B cell (primary cell): ENCODE results near the gene PPIL1. TPM values are rescaled to one million over a fixed set of nuclear protein-coding genes. Genes with fewer than 3 reads are reported as not detected.
A peak's percentile ranks its signal among the peaks of the same experiment; 100 is the strongest.

Source experiments
- ATAC-seq: fragments of 200-7000 bp; cut with Tn5 transposase; one replicate; pipeline ENCODE4 v1.10.0; 2021; ENCODE audit warnings: low read depth, mild to moderate bottlenecking, moderate number of reproducible peaks, moderate library complexity
- CTCF ChIA-PET: fragments of 350-600 bp; sonication (Branson Sonifier 250); formaldehyde crosslinking; loops from one replicate; lab custom pipeline; 2021; ENCODE audit warnings: antibody characterized with exemption, inconsistent platforms; lab: Charles Lee
- POLR2A ChIA-PET: fragments of 350-600 bp; sonication (Branson Sonifier 250); formaldehyde crosslinking; loops from one replicate; lab custom pipeline; 2021; ENCODE audit warnings: antibody characterized with exemption; lab: Charles Lee
- DNase-seq: peaks from one replicate; pipeline ENCODE4 v3.0.0; 2013
- H2AFZ ChIP-seq: 2 replicates; pipeline ENCODE4 v1.6.1; 2012; ENCODE audit warnings: mild to moderate bottlenecking, low read depth, low read length; ENCODE audit not compliant: insufficient read depth, poor library complexity, severe bottlenecking
- H3K27ac ChIP-seq, 2 donors: 1 replicate in 1 of 2; 2 replicates in 1 of 2; pipeline ENCODE4 v1.5.1; 2012 to 2013; ENCODE audit warnings: low read length in 2 of 2, mild to moderate bottlenecking in 2 of 2, moderate library complexity in 1 of 2
- H3K27me3 ChIP-seq, 4 experiments: fragments of 200-600 bp in 1 of 4; sonication (generic) in 1 of 4; replicated peaks in 1 of 4; 1 replicate in 2 of 4; 2 replicates in 2 of 4; pipeline versions ENCODE4 v1.6.1 to v1.7.0; 2013 to 2016; ENCODE audit warnings: low read length in 3 of 4, mild to moderate bottlenecking in 2 of 4, mixed read lengths in 1 of 4, moderate library complexity in 1 of 4; ENCODE audit not compliant: insufficient read depth in 4 of 4, control insufficient read depth in 3 of 4; ENCODE audit errors: control extremely low read depth in 1 of 4
- H3K36me3 ChIP-seq, 2 experiments: replicated peaks in 1 of 2; 1 replicate in 1 of 2; 2 replicates in 1 of 2; pipeline versions ENCODE4 v1.6.1 to v1.7.1; 2013; ENCODE audit warnings: low read length in 1 of 2; ENCODE audit not compliant: insufficient read depth in 2 of 2, control insufficient read depth in 1 of 2; ENCODE audit errors: control extremely low read depth in 1 of 2, extremely low read depth in 1 of 2
- H3K4me1 ChIP-seq, 2 donors: fragments of 200-600 bp in 1 of 2; sonication (generic) in 1 of 2; 1 replicate in 1 of 2; 2 replicates in 1 of 2; pipeline versions ENCODE4 v1.5.1 to v1.6.1; 2013 to 2017; ENCODE audit warnings: low read length in 2 of 2; ENCODE audit not compliant: control insufficient read depth in 2 of 2, insufficient read depth in 2 of 2
- H3K4me2 ChIP-seq: replicated peaks from 2 replicates; pipeline ENCODE3; 2012; ENCODE audit warnings: mild to moderate bottlenecking, low read depth, low read length; ENCODE audit not compliant: poor library complexity, severe bottlenecking
- H3K4me3 ChIP-seq, 5 experiments: fragments of 200-600 bp in 1 of 5; sonication (generic) in 1 of 5; 1 replicate in 3 of 5; 2 replicates in 2 of 5; pipeline versions ENCODE4 v1.5.1 to v1.7.0; 2011 to 2016; ENCODE audit warnings: low read length in 4 of 5, mild to moderate bottlenecking in 4 of 5, low read depth in 2 of 5, control low read depth in 1 of 5, moderate library complexity in 1 of 5; ENCODE audit not compliant: insufficient read depth in 1 of 5; ENCODE audit errors: control extremely low read depth in 1 of 5, extremely low read depth in 1 of 5
- H3K79me2 ChIP-seq: fragments of 200-600 bp; sonication (generic); one replicate; pipeline ENCODE4 v1.6.0; 2016; ENCODE audit warnings: low read length; ENCODE audit not compliant: control insufficient read depth, insufficient read depth
- H3K9ac ChIP-seq: fragments of 200-600 bp; sonication (generic); 2 replicates; pipeline ENCODE4 v1.6.1; 2017; ENCODE audit warnings: mild to moderate bottlenecking, low read length, moderate library complexity
- H3K9me3 ChIP-seq, 3 donors: one replicate each; pipeline versions ENCODE4 v1.6.1 to v1.7.1; 2013; ENCODE audit warnings: low read length in 2 of 3; ENCODE audit not compliant: control insufficient read depth in 2 of 3, insufficient read depth in 1 of 3; ENCODE audit errors: control extremely low read depth in 1 of 3
- H4K20me1 ChIP-seq: 2 replicates; pipeline ENCODE4 v1.6.0; 2012; ENCODE audit warnings: mild to moderate bottlenecking, low read length; ENCODE audit not compliant: insufficient read depth, control insufficient read depth, poor library complexity, severe bottlenecking
- H3K27ac Mint-ChIP-seq: one replicate; pipeline ENCODE4 v1.8.0; 2021; ENCODE audit warnings: mixed read lengths
- H3K27me3 Mint-ChIP-seq: one replicate; pipeline ENCODE4 v1.8.0; 2021; ENCODE audit warnings: mixed read lengths
- H3K4me1 Mint-ChIP-seq: one replicate; pipeline ENCODE4 v1.8.0; 2021; ENCODE audit warnings: mixed read lengths
- H3K4me3 Mint-ChIP-seq: one replicate; pipeline ENCODE4 v1.8.0; 2021; ENCODE audit warnings: mixed read lengths
- H3K9me3 Mint-ChIP-seq: one replicate; pipeline ENCODE4 v1.8.0; 2022; ENCODE audit warnings: mixed read lengths; ENCODE audit not compliant: insufficient read depth
- EZH2 ChIP-seq: IDR thresholded peaks from 2 replicates; pipeline ENCODE4 v1.6.1; 2012; ENCODE audit warnings: borderline replicate concordance, low read depth, mild to moderate bottlenecking, moderate library complexity, low read length; ENCODE audit not compliant: insufficient read depth, poor library complexity, severe bottlenecking
- WGBS: methylation state at CpG from one replicate; pipeline ENCODE4 v1.1.5; 2013; ENCODE audit warnings: missing lambda C conversion rate; ENCODE audit not compliant: insufficient coverage; 5-methylcytosine and 5-hydroxymethylcytosine counted together
- intact Hi-C: fragments of 100-400 bp; cut with micrococcal nuclease; formaldehyde crosslinking; loops from one replicate; pipeline ENCODE4 v1.10.0; 2022
- polyA plus RNA-seq: library from polyadenylated mRNA; depleted of rRNA; stranded (reverse); fragments of >200 nt; gene quantifications from 2 replicates; pipeline ENCODE4 v1.2.3, GENCODE V29; 2012
- total RNA-seq, 2 donors: library from RNA; stranded (reverse); fragments of 120-200 nt in 1 of 2; gene quantifications; 1 replicate in 1 of 2; 2 replicates in 1 of 2; pipeline versions ENCODE4 v1.2.3 to v1.2.4, GENCODE V29; 2013 to 2022
- TF ChIP-seq, protein P1 (sequence below): fragments of 200-600 bp; IDR thresholded peaks from one replicate; pipeline ENCODE4 v1.8.0; 2022; ENCODE audit warnings: antibody characterized with exemption, mild to moderate bottlenecking

The PPIL1 gene
- total and polyA plus RNA-seq, 2 donors (not counting 1 experiment from before 2014, with no cell fraction given), result 2.9 to 7.0 TPM

DNA sequence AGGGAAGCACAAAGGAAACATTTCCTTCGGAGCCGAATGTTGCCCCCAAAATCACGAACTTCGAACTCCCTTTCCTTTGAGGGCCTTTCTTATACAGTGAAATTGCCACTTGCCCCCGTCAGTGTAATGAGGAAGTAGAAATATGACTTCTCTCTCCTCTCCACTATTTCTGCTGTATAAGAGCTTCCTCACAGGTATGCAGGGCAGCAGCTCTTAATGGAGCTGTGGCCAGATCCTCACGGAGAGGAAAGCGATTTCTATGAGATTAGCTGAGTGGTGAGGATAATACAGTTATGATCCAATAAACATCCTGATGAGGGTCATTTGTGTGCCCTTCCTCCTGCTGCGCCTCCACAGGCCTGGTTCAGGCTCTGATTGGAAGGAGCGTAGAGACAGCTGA, 24.6 kb downstream of the PPIL1 start:
- peaks cover 0 to 8% of the 10 kb centered on the region in 2 donors for H3K4me1 ChIP-seq
- no peaks in the 10 kb centered on the region for H4K20me1 ChIP-seq
- no peak overlapping the region for H3K27ac Mint-ChIP-seq
- no peaks in the 10 kb centered on the region for H3K79me2 ChIP-seq
- TF ChIP-seq, protein P1, sequence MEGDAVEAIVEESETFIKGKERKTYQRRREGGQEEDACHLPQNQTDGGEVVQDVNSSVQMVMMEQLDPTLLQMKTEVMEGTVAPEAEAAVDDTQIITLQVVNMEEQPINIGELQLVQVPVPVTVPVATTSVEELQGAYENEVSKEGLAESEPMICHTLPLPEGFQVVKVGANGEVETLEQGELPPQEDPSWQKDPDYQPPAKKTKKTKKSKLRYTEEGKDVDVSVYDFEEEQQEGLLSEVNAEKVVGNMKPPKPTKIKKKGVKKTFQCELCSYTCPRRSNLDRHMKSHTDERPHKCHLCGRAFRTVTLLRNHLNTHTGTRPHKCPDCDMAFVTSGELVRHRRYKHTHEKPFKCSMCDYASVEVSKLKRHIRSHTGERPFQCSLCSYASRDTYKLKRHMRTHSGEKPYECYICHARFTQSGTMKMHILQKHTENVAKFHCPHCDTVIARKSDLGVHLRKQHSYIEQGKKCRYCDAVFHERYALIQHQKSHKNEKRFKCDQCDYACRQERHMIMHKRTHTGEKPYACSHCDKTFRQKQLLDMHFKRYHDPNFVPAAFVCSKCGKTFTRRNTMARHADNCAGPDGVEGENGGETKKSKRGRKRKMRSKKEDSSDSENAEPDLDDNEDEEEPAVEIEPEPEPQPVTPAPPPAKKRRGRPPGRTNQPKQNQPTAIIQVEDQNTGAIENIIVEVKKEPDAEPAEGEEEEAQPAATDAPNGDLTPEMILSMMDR, result no peak
- no peak for TF ChIP-seq EZH2
- intact Hi-C loops, result loop anchor here (10.0 kb wide), 1 partner anchor 425 kb away; no protein-coding TSS in a partner anchor
- POLR2A ChIA-PET, result no interaction called here
- no peak overlapping the region for H3K4me3 Mint-ChIP-seq
- no peak overlapping the region for H2AFZ ChIP-seq
- peaks cover 0 to 11% (median 5%) of the 10 kb centered on the region in 4 experiments for H3K27me3 ChIP-seq
- H3K36me3 ChIP-seq, result peaks cover 0 to 16% of the 10 kb centered on the region in 2 experiments
- no peak for ATAC-seq
- 100% methylated on average over 2 of the region's 9 CpGs for WGBS
- no peak overlapping the region for H3K9ac ChIP-seq
- CTCF ChIA-PET, result interaction anchor here (1.3 to 7.8 kb wide), 11 partner anchors 13 to 235 kb away, joined by 4 to 92 read pairs (median 10); no protein-coding TSS in a partner anchor
- peaks cover 8% of the 10 kb centered on the region for H3K4me1 Mint-ChIP-seq
- H3K27me3 Mint-ChIP-seq, result peaks cover 3% of the 10 kb centered on the region
- DNase-seq, result no peak
- H3K4me2 ChIP-seq, result no peak overlapping the region
- no peak overlapping the region for H3K27ac ChIP-seq
- H3K9me3 Mint-ChIP-seq, result peaks cover 4% of the 10 kb centered on the region
- H3K4me3 ChIP-seq, result no peak overlapping the region
- peaks cover 0 to 12% (median 12%) of the 10 kb centered on the region in 3 donors for H3K9me3 ChIP-seq

DNA sequence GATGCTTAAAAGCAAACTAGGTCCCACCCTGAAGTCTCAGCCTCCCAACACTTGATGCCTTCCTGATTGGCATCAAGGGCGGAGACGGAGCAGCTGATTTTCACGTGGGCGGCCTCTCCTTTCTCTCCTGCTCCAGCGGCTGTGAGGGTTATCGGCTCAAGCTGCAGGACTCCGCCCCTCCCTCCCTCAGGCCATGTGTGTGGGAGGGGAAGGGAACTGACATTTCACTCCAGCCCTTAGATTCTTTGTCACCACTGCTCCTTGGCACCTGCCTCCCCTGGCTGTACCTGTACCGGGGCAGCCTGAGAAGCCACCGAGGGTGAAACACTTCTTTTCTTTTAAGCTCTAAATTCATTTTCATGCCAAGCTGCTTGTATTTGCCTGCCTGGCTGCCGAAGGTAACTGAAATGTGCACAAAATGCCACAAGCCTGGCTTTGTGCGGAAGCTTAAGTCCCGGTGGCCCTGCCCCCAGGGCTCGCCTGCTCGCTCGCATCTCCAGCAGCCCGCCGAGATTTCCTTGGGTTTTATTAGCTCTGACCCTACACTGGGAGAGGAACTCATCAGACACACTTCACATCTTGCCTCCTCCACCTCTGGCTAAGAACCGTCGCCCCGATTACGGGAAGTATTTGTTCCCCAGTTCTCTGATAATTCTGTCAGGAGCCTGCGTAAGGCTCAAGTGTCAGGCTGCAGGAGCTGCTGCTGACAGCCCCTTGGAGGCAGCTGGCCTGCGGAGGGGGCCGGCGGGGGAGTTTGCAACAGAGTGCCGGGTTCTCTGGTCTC, 25.8 kb downstream of the PPIL1 start:
- Mint-ChIP-seq H3K9me3 (peaks cover 4% of the 10 kb centered on the region), H3K27me3 (peaks cover 3% of the 10 kb centered on the region), H3K27ac (no peak overlapping the region), H3K4me3 (no peak overlapping the region), H3K4me1 (peaks cover 8% of the 10 kb centered on the region)
- H3K36me3 ChIP-seq, result peaks cover 0 to 7% of the 10 kb centered on the region in 2 experiments
- TF ChIP-seq EZH2, result no peak
- TF ChIP-seq, protein P1, result no peak
- peaks cover 0 to 11% (median 5%) of the 10 kb centered on the region in 4 experiments for H3K27me3 ChIP-seq
- H3K4me3 ChIP-seq, result peak overlapping the region in 1 of 5 experiments; percentile 10
- ChIA-PET CTCF (interaction anchor here (1.0 to 7.8 kb wide), 10 partner anchors 11 to 234 kb away, joined by 3 to 92 read pairs (median 8); no protein-coding TSS in a partner anchor), POLR2A (no interaction called here)
- peak overlapping the region; percentile 27 for H2AFZ ChIP-seq
- peaks cover 0 to 12% (median 12%) of the 10 kb centered on the region in 3 donors for H3K9me3 ChIP-seq
- peak overlapping the region; percentile 57 for H3K4me2 ChIP-seq
- ATAC-seq (no peak), DNase-seq (no peak)
- H3K27ac ChIP-seq, result no peak overlapping the region
- H3K9ac ChIP-seq, result no peak overlapping the region
- 23% methylated on average over 16 of the region's 26 CpGs for WGBS
- peaks cover 0 to 8% of the 10 kb centered on the region in 2 donors for H3K4me1 ChIP-seq
- H3K79me2 ChIP-seq, result no peaks in the 10 kb centered on the region
- intact Hi-C loops, result no loop called here
- no peaks in the 10 kb centered on the region for H4K20me1 ChIP-seq
